ENCODE measurements around the gene KRTDAP.

The KRTDAP gene

DNA sequence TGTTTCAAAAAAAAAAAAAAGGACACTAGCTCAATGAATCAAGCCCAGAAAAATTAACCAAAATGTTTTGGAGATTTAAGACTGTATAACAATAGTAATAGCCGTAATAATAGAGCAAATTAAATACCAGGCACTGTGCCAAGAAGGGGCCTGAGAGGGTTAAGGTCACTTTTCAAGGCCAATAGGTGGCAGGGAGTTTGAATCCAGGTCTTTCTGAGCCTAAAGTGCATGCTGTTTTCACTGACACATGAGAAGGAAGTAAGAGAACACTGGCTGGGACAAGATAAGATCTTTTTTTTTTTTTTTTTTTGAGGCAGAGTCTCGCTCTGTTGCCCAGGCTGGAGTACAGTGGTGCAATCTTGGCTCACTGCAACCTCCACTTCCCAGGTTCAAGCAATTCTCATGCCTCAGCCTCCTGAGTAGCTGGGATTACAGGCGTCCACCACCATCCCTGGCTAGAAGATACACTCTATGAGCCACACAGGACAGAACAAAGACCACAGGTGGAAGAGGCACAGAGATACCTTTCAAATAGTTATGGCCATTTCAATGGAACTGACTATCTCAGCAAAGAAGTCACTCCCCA is 34.6 kb downstream of the KRTDAP start:
- no peak for DNase-seq

DNA sequence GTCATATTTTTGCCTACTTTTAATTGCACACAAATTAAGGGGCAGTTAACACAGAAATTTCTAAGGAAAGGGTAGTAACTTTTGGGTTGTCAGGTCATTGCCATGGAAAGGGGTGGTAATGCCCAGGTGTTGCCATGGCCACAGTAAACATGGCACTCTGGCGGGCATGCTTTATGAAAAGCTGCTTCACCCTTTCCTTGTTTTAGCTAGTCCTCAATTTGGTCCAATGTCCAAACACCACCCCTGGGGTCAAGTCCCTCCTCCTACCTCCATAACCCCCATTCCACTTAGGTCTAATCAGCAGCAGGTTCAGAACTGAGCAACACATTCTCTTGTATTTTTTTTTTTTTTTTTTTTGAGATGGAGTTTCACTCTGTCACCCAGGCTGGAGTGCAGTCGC is 35.6 kb downstream of the KRTDAP start:
- no peak for DNase-seq

DNA sequence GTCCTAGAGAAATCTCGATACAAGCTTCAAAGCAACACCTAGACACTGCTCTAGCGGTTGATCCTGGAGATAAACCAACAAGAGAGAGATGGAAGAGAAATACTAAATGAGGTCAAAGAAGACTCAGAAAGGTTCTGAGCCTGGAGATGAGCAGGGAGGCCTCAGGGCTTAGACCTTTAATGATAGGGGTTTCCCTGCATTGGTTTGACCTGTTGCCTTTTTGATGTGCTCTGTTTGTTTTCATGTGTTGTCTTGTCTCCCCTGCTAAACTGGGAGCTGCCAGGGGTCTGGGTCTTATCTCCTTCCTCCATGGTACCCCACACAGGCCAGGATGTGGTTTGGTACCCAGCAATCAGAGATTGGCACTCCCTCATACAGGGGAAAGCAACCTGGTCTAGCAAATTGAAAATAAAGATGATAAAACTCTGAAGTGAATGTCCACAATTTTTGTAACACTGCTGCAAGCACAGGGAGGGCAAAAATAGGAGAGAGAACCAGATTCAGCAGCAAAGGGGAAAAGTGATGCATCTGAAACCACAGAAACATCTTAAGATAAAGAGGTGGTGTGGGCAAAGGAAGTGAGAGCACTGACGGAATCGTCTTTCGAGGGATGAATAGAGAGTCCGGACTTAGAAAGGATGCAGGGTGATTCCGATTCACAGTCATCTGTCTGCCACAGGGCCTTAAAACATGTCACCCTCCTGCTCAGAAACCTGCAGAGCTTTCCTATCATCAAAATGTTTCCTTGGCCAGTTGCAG is 38.7 kb downstream of the KRTDAP start:
- DNase-seq: no peak

DNA sequence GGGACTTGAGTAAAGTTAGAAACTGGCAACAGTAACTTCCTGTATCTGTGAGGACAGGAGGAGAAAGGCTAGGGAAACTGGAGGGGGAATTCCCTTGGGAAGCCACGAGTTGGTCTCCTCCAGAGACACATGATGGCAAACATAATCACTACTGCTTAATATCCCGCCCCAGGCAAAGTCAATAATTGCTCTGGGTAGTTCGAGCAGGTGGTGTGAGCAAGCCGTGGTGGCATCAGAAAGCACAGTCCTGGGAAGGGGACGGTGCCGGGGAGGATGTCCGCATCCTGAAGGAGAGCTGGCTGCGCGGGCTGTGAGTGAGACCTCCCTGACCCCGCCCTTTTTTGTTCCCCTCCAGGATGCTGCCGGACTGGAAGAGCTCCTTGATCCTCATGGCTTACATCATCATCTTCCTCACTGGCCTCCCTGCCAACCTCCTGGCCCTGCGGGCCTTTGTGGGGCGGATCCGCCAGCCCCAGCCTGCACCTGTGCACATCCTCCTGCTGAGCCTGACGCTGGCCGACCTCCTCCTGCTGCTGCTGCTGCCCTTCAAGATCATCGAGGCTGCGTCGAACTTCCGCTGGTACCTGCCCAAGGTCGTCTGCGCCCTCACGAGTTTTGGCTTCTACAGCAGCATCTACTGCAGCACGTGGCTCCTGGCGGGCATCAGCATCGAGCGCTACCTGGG is 40.8 kb downstream of the KRTDAP start:
- no peak for DNase-seq

DNA sequence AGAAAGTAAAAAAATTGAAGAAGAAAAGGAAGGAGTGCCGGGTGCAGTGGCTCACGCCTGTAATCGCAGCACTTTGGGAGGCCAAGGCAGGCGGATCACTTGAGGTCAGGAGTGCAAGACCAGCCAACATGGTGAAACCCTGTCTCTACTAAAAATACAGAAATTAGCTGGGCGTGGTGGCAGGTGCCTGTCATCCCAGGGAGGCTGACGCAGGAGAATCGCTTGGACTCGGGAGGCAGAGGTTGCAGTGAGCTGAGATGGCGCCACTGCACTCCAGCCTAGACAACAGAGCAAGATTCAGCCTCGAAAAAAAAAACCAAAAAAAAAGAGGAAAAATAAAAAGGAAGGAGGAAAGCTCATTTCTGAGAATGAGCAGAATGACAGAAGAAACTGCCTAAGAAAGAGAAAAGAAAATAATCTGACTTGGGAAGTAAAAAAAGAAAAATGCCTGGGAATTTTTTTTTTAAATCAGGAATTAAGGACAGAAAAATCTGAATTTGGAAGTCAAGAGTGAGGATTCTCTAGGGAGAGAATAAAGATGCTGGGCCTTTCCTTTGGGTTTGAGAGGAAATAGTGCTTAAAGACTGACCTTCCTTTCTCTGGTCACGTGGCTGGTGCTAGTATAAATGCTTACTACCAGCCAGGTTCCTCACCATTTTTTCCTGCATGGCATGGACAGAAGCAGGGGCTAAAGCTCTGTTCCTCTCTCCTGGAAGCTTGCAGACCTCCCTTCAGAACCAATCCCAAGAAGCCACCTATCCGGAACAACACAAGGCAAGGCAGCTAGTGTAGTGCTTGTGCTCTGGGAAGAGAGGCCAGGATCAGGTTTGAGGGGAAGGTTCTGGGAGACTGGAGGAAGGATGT is 42.4 kb downstream of the KRTDAP start, which contains the start of gene FFAR2:
Gene FFAR2 (plus strand): TSS at position 652 of the 864 bp plus-strand sequence. CDS start 1,458 bp downstream, outside the sequence.
- no peak for DNase-seq

DNA sequence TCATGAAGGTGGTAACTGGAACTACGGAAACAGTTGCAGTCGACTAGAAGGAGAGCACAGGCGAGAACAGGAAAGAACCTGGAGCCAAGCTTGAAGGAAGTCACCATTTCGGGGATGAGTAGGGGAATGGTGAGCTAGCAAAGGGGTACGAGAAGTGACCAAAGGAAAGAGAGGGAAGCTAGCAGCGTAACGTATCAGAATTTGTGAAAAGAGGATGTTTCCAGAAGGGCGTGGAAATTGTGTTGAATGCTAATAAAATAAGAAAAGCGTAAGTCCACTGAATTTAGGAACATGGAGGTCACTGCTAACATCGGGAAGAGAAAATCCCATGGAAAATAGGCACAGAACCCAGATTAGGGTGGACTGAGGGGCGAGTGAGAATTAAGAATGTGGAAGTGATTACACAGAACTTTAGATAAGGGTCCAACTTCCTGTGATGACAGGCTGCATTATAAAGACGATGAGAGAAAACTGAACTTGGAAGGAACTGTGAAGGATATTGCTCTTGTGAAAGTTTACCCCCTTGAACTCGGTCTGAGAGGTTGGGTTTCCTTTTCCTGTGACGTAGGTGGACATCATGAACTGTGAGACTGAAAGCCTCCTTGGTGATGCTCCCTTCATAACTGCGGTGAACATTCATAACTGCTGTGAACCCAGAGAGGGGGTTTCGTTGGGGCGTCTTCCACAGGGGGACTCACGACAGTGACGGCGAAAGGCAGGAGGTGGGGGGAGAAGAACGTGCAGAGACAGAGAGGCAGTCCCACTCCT is 44.3 kb downstream of the KRTDAP start:
- DNase-seq: no peak

DNA sequence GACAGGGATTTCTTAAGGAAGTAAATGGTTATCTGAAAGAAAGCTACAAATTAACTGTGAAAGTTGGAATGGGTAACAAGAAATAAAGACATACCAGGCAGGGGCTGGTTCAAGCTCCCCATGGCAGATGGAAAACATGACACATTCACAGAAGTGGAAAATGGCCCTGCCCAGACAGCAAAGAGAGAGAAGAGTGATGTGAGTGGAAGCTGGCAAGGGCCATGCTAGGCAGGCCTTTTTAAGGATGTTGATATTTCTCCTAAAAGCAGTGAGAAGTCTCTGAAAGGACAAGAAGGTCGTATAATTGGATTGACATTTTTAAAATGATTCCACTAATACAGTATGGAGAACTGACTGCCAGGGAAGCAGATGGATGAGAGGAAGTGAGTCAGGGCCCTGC is 45.5 kb downstream of the KRTDAP start:
- no peak for DNase-seq

DNA sequence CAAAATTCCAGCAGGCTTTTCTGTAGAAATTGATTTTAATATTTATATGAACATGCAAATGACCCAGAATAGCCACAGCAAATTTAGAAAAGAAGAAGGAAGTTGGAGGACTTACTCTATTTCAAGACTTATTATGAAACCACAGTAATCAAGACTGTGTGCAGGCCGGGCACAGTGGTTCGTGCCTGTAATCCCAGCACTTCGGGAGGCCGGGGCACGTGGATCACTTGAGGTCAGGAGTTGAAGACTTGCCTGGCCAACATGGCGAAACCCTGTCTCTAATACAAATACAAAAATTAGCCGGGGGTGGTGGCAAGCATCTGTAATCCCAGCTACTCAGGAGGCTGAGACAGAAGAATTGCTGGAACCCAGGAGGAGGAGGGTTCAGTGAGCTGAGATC is 48.2 kb downstream of the KRTDAP start:
- DNase-seq: no peak

DNA sequence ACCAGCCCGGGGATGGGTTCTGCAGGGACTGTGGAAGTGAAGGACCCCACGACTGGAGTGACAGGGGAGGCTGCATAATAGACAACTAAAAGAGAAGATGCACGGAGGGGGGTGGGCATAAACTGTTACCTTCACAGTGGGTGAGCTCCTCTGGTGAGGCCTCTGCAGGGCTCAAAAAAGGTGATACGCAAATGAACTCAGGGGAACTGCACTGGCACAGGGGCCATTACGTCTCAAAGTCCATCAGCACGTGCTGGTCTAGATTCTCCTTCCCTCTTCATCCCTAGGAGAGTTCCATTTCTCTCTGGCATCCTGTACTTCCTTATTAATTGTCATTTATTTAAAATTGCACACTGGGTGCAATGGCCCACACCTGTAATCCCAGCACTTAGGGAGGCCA is 50.3 kb downstream of the KRTDAP start:
- DNase-seq: no peak

DNA sequence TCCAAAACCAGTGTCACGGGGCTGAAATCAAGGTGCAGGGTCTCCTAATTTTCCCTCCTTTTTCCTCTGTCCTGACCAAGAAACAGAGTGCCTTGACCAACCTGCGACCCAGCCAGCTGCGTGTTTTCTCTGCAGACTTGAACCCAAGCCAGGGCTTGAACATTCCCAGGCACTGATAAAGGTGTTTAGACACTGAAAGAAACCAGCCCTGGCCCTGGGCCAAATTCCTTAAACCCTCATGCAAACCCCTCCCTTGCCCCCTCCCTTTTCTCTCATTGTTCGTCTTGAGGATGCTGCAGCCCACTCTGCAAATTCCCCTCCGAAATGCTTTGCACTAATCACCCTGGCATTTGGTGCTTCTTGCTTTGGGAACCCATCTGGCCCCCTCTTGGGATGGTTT is 51.7 kb downstream of the KRTDAP start:
- no peak for DNase-seq

DNA sequence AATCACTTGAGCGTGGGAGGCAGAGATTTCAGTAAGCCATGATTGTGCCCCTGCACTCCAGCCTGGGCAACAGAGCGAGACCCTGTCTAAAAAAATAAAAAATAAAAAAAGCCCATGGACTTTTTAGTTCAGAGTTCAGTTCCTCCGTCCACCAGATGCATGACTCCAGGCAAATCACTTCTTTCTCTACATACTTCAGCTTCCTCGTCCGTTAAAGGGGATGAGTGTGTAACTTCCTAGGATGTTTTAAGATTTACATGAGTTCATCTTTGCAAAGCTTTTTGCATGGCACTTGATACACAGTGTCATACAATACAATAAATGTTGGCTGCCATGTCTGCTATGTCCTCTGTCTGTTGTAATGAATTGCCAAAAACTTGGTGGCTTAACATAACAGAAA is 52.2 kb downstream of the KRTDAP start:
- no peak for DNase-seq

DNA sequence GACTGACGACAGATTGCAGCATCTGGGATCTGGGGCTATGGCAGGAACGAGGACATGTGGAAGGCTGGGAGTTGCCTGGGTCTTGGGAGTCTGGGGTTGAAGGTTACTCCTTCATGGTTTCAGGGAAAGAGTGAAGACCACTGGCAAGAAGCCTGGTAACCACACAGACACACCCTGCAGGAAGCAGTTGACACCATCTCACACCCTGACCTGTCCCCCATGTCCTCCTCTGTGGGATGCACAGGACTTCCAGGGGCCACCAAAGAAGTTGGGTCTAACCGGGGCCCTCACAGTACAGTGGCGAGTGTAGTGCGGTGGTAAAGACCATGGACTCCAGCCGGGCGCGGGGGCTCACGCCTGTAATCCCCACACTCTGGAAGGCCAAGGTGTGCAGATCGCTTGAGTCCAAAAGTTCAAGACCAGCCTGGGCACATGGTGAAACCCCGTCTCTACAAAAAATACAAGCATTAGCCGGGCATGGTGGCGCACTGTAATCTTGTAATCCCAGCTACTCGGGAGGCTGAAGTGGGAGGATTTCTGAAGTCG is 52.8 kb downstream of the KRTDAP start:
- no peak for DNase-seq
